ENCODE data around the gene ESYT2. TPM values are rescaled to one million over a fixed set of nuclear protein-coding genes. Genes with fewer than 3 reads are reported as not detected.

The ESYT2 gene
- total RNA-seq, 2 donors from 2014 or later, result 30.7 to 36.9 TPM

GRCh38 chr7:158742065-158742821 lies 87.1 kb downstream of the ESYT2 start:
- H3K27me3 Mint-ChIP-seq (ENCODE audit: insufficient read depth), result no peaks in the 10 kb centered on the region
- H3K36me3 Mint-ChIP-seq (ENCODE audit: low read depth), result peaks cover 73% of the 10 kb centered on the region
- no peak for TF ChIP-seq CTCF (conservative IDR thresholded peaks at IDR 0.05)
- Histone ChIP-seq H3K9me3 (ENCODE audit: control insufficient read depth, low read length) (no peaks in the 10 kb centered on the region), H3K27me3 (ENCODE audit: control insufficient read depth, insufficient read depth, low read length, poor library complexity, severe bottlenecking) (no peaks in the 10 kb centered on the region), H3K4me3 (ENCODE audit: low read length) (no peak overlapping the region), H3K36me3 (ENCODE audit: control insufficient read depth, insufficient read depth, low read length) (peaks cover 71% of the 10 kb centered on the region), H3K9ac (ENCODE audit: extremely low read depth, low read length, poor library complexity, severe bottlenecking) (no peak overlapping the region), H3K27ac (ENCODE audit: low read depth, low read length) (no peak overlapping the region), H3K4me1 (ENCODE audit: control insufficient read depth, insufficient read depth, low read length) (no peaks in the 10 kb centered on the region)
- no peaks in the 10 kb centered on the region for H3K9me3 Mint-ChIP-seq
- H3K4me3 Mint-ChIP-seq, result no peak overlapping the region
- H3K27ac Mint-ChIP-seq, result peak overlapping the region; percentile 80
- H3K4me1 Mint-ChIP-seq, result no peaks in the 10 kb centered on the region
- WGBS, 2 experiments (ENCODE audit: insufficient coverage in 1 of 2, insufficient read length in 1 of 2), result 96 to 98% methylated on average over 12 to 19 of the region's 19 CpGs
- no peak for DNase-seq

GRCh38 chr7:158741294-158741666 lies 88.0 kb downstream of the ESYT2 start:
- H3K27me3 Mint-ChIP-seq (ENCODE audit: insufficient read depth), result no peaks in the 10 kb centered on the region
- Histone ChIP-seq H3K27ac (ENCODE audit: low read depth, low read length) (no peak overlapping the region), H3K27me3 (ENCODE audit: control insufficient read depth, insufficient read depth, low read length, poor library complexity, severe bottlenecking) (no peaks in the 10 kb centered on the region), H3K36me3 (ENCODE audit: control insufficient read depth, insufficient read depth, low read length) (peaks cover 71% of the 10 kb centered on the region), H3K4me1 (ENCODE audit: control insufficient read depth, insufficient read depth, low read length) (no peaks in the 10 kb centered on the region), H3K4me3 (ENCODE audit: low read length) (no peak overlapping the region), H3K9ac (ENCODE audit: extremely low read depth, low read length, poor library complexity, severe bottlenecking) (no peak overlapping the region), H3K9me3 (ENCODE audit: control insufficient read depth, low read length) (no peaks in the 10 kb centered on the region)
- H3K4me3 Mint-ChIP-seq, result no peak overlapping the region
- H3K9me3 Mint-ChIP-seq, result no peaks in the 10 kb centered on the region
- peaks cover 69% of the 10 kb centered on the region for H3K36me3 Mint-ChIP-seq (ENCODE audit: low read depth)
- H3K4me1 Mint-ChIP-seq, result no peaks in the 10 kb centered on the region
- TF ChIP-seq CTCF (conservative IDR thresholded peaks at IDR 0.05), result no peak
- no peak for DNase-seq
- peak overlapping the region; percentile 35 for H3K27ac Mint-ChIP-seq
- 95 to 96% methylated on average over 7 to 14 of the region's 14 CpGs for WGBS, 2 experiments (ENCODE audit: insufficient coverage in 1 of 2, insufficient read length in 1 of 2)

- Histone ChIP-seq H3K9me3 (ENCODE audit: control insufficient read depth, low read length) (no peaks in the 10 kb centered on the region), H3K4me3 (ENCODE audit: low read length) (no peak overlapping the region), H3K9ac (ENCODE audit: extremely low read depth, low read length, poor library complexity, severe bottlenecking) (no peak overlapping the region), H3K36me3 (ENCODE audit: control insufficient read depth, insufficient read depth, low read length) (peaks cover 76% of the 10 kb centered on the region), H3K27ac (ENCODE audit: low read depth, low read length) (no peak overlapping the region), H3K27me3 (ENCODE audit: control insufficient read depth, insufficient read depth, low read length, poor library complexity, severe bottlenecking) (no peaks in the 10 kb centered on the region), H3K4me1 (ENCODE audit: control insufficient read depth, insufficient read depth, low read length) (no peaks in the 10 kb centered on the region)
- H3K27ac Mint-ChIP-seq, result peak overlapping the region; percentile 35
- no peaks in the 10 kb centered on the region for H3K4me1 Mint-ChIP-seq
- TF ChIP-seq CTCF (conservative IDR thresholded peaks at IDR 0.05), result no peak
- no peak for DNase-seq
- H3K27me3 Mint-ChIP-seq (ENCODE audit: insufficient read depth), result no peaks in the 10 kb centered on the region
- H3K36me3 Mint-ChIP-seq (ENCODE audit: low read depth), result peaks cover 70% of the 10 kb centered on the region
- no peak overlapping the region for H3K4me3 Mint-ChIP-seq
- no peaks in the 10 kb centered on the region for H3K9me3 Mint-ChIP-seq
- WGBS, 2 experiments (ENCODE audit: insufficient coverage in 1 of 2, insufficient read length in 1 of 2), result 85 to 92% methylated on average over 10 to 16 of the region's 16 CpGs
Measured at GRCh38 chr7:158740657-158741293, 88.5 kb downstream of the ESYT2 start.
